ENCODE measurements around the gene CHST2.

- no peak for TF ChIP-seq EZH2 (IDR thresholded peaks at IDR 0.05; ENCODE audit: borderline replicate concordance, low read length)
- TF ChIP-seq, protein P1, sequence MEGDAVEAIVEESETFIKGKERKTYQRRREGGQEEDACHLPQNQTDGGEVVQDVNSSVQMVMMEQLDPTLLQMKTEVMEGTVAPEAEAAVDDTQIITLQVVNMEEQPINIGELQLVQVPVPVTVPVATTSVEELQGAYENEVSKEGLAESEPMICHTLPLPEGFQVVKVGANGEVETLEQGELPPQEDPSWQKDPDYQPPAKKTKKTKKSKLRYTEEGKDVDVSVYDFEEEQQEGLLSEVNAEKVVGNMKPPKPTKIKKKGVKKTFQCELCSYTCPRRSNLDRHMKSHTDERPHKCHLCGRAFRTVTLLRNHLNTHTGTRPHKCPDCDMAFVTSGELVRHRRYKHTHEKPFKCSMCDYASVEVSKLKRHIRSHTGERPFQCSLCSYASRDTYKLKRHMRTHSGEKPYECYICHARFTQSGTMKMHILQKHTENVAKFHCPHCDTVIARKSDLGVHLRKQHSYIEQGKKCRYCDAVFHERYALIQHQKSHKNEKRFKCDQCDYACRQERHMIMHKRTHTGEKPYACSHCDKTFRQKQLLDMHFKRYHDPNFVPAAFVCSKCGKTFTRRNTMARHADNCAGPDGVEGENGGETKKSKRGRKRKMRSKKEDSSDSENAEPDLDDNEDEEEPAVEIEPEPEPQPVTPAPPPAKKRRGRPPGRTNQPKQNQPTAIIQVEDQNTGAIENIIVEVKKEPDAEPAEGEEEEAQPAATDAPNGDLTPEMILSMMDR (conservative IDR thresholded peaks at IDR 0.05 in 1 of 2, IDR thresholded peaks at IDR 0.05 in 1 of 2; ENCODE audit: extremely low read depth in 1 of 2, insufficient read depth in 1 of 2, low read depth in 1 of 2, low read length in 2 of 2), result no peak
Observed at GRCh38 chr3:143165211-143165610, 45.6 kb downstream of the CHST2 start.

Data from mammary epithelial cell (primary cell).